Measurements from ENCODE around the gene SCAMP5. TPM values are rescaled to one million over a fixed set of nuclear protein-coding genes. Genes with fewer than 3 reads are reported as not detected.

Gene SCAMP5
- total RNA-seq, 6 experiments from 2014 or later: 0.53 to 15.7 (median 7.7) TPM

- no peaks in the 10 kb centered on the region for H3K9me3 ChIP-seq
- ATAC-seq: peak; percentile 28 to 58 (median 46)
- no peak for DNase-seq
- 49% methylated on average over 2 of the region's 3 CpGs for WGBS (ENCODE audit: insufficient coverage, low coverage, low lambda C conversion rate, missing lambda C conversion rate)
- H3K27me3 ChIP-seq: no peaks in the 10 kb centered on the region
- H3K4me1 ChIP-seq: peaks cover 0 to 5% (median 0%) of the 10 kb centered on the region in 4 donors
- intact Hi-C loops (cut with DNase I): no loop called here
- no peaks in the 10 kb centered on the region for H3K36me3 ChIP-seq
- no peak overlapping the region for H3K27ac ChIP-seq
- H3K4me3 ChIP-seq: no peak overlapping the region
- TF ChIP-seq CTCF (IDR thresholded peaks at IDR 0.05) (no peak), POLR2A (IDR thresholded peaks at IDR 0.05) (no peak)
These were observed 59.0 kb downstream of the SCAMP5 start for GRCh38 chr15:75054172-75054897.

- Histone ChIP-seq H3K27me3 (no peaks in the 10 kb centered on the region), H3K27ac (no peak overlapping the region), H3K9me3 (no peaks in the 10 kb centered on the region), H3K4me3 (no peak overlapping the region), H3K36me3 (no peaks in the 10 kb centered on the region), H3K4me1 (no peaks in the 10 kb centered on the region)
- TF ChIP-seq POLR2A (IDR thresholded peaks at IDR 0.05) (no peak), CTCF (IDR thresholded peaks at IDR 0.05) (no peak)
- ATAC-seq (peak in 1 of 4 donors; percentile 38), DNase-seq (peak in 1 of 3 donors; percentile 41)
- 98% methylated on average over 7 of the region's 7 CpGs for WGBS (ENCODE audit: insufficient coverage, low coverage, low lambda C conversion rate, missing lambda C conversion rate)
- intact Hi-C loops (cut with DNase I): no loop called here
These were observed 60.7 kb downstream of the SCAMP5 start for GRCh38 chr15:75056036-75056435.

GRCh38 chr15:75058127-75058905, 63.0 kb downstream of the SCAMP5 start:
- WGBS (ENCODE audit: insufficient coverage, low coverage, low lambda C conversion rate, missing lambda C conversion rate): 84% methylated on average over 4 of the region's 4 CpGs
- DNase-seq: peak in 1 of 3 donors; percentile 15
- Histone ChIP-seq H3K4me1 (no peaks in the 10 kb centered on the region), H3K27me3 (no peaks in the 10 kb centered on the region), H3K9me3 (no peaks in the 10 kb centered on the region), H3K4me3 (no peak overlapping the region), H3K27ac (no peak overlapping the region), H3K36me3 (no peaks in the 10 kb centered on the region)
- intact Hi-C loops (cut with DNase I): no loop called here
- ATAC-seq: no peak
- TF ChIP-seq POLR2A (IDR thresholded peaks at IDR 0.05) (no peak), CTCF (IDR thresholded peaks at IDR 0.05) (no peak)

- Histone ChIP-seq H3K9me3 (no peaks in the 10 kb centered on the region), H3K4me1 (no peaks in the 10 kb centered on the region), H3K27ac (no peak overlapping the region), H3K27me3 (no peaks in the 10 kb centered on the region), H3K36me3 (no peaks in the 10 kb centered on the region), H3K4me3 (no peak overlapping the region)
- DNase-seq: peak in 1 of 3 donors; percentile 23
- intact Hi-C loops (cut with DNase I): no loop called here
- 50% methylated on average over 3 of the region's 5 CpGs for WGBS (ENCODE audit: insufficient coverage, low coverage, low lambda C conversion rate, missing lambda C conversion rate)
- TF ChIP-seq POLR2A (IDR thresholded peaks at IDR 0.05) (no peak), CTCF (IDR thresholded peaks at IDR 0.05) (no peak)
- ATAC-seq: no peak
These were observed 64.2 kb downstream of the SCAMP5 start for GRCh38 chr15:75059607-75060006.

All from right lobe of liver (tissue), 6 donors.